PC-9 (cell line): ENCODE measurements around the gene ICE2. TPM values are rescaled to one million over a fixed set of nuclear protein-coding genes. Genes with fewer than 3 reads are reported as not detected.

Source experiments
- BruUV-seq: library from RNA; stranded (reverse); fragments of 400-500 nt; replicated peaks from 2 replicates; lab custom pipeline; 2021; lab: Mats Ljungman, UMichigan
- CTCF ChIA-PET: fragments of 300-600 bp; sonication (Branson Sonifier 250); formaldehyde crosslinking; loops from one replicate; lab custom pipeline; 2022; ENCODE audit warnings: antibody characterized with exemption; lab: Charles Lee
- POLR2A ChIA-PET: fragments of 300-600 bp; sonication (Branson Sonifier 250); formaldehyde crosslinking; loops from one replicate; lab custom pipeline; 2022; ENCODE audit warnings: antibody characterized with exemption; ENCODE audit not compliant: unreplicated experiment; lab: Charles Lee
- DNase-seq, 2 experiments: peaks; one replicate each; pipeline versions ENCODE4 v3.0.0 to v3.0.0-alpha.2; 2015 to 2022; ENCODE audit warnings: mixed read lengths in 1 of 2
- H2AFZ ChIP-seq: fragments of 200-600 bp; sonication (generic); 2 replicates; pipeline ENCODE4 v1.8.1; 2017; ENCODE audit warnings: antibody characterized with exemption
- H3F3A ChIP-seq: fragments of 200-600 bp; sonication (generic); 2 replicates; pipeline ENCODE4 v1.8.1; 2017; ENCODE audit warnings: antibody characterized with exemption, mild to moderate bottlenecking, low read depth; ENCODE audit not compliant: insufficient read depth
- H3K27ac ChIP-seq: fragments of 200-600 bp; sonication (generic); 2 replicates; pipeline ENCODE4 v1.6.1; 2016; ENCODE audit warnings: mixed run types
- H3K27me3 ChIP-seq: fragments of 200-600 bp; sonication (generic); 2 replicates; pipeline ENCODE4 v1.6.1; 2016; ENCODE audit warnings: low read depth, mixed run types; ENCODE audit not compliant: insufficient read depth
- H3K36me3 ChIP-seq: fragments of 200-600 bp; sonication (generic); 2 replicates; pipeline ENCODE4 v1.6.1; 2016; ENCODE audit warnings: low read depth, mixed run types
- H3K4me1 ChIP-seq: fragments of 200-600 bp; sonication (generic); replicated peaks from 2 replicates; pipeline ENCODE4 v1.6.1; 2016; ENCODE audit warnings: mixed run types; ENCODE audit not compliant: insufficient read depth
- H3K4me2 ChIP-seq: fragments of 200-600 bp; sonication (generic); 2 replicates; pipeline ENCODE4 v1.6.1; 2017; ENCODE audit warnings: mixed run types
- H3K4me3 ChIP-seq: fragments of 200-600 bp; sonication (generic); 2 replicates; pipeline ENCODE4 v1.6.1; 2016; ENCODE audit warnings: mixed run types
- H3K79me2 ChIP-seq: fragments of 200-600 bp; sonication (generic); 2 replicates; pipeline ENCODE4 v1.6.1; 2017; ENCODE audit warnings: low read depth, mixed run types
- H3K9me2 ChIP-seq: fragments of 200-600 bp; sonication (generic); 2 replicates; pipeline ENCODE4 v1.8.1; 2017; ENCODE audit warnings: mild to moderate bottlenecking; ENCODE audit not compliant: insufficient read depth
- H3K9me3 ChIP-seq: fragments of 200-600 bp; sonication (generic); 2 replicates; pipeline ENCODE4 v1.8.1; 2016; ENCODE audit warnings: low read depth; ENCODE audit not compliant: insufficient read depth
- H4K20me1 ChIP-seq: fragments of 200-600 bp; sonication (generic); 2 replicates; pipeline ENCODE4 v1.8.1; 2017; ENCODE audit not compliant: insufficient read depth
- EZH2 ChIP-seq: fragments of 200-600 bp; sonication (generic); IDR thresholded peaks from 2 replicates; pipeline ENCODE4 v1.8.0; 2017; ENCODE audit warnings: antibody characterized with exemption, low read depth
- intact Hi-C: fragments of 100-400 bp; cut with micrococcal nuclease; formaldehyde crosslinking; loops from one replicate; pipeline ENCODE4 v1.10.0; 2022; ENCODE audit not compliant: unreplicated experiment
- total RNA-seq: library from RNA; stranded (reverse); gene quantifications from 2 replicates; pipeline ENCODE4 v1.2.3, GENCODE V29; 2021
- TF ChIP-seq, protein P1 (sequence below): fragments of 200-600 bp; sonication (generic); conservative IDR thresholded peaks from 2 replicates; pipeline ENCODE4 v1.6.1; 2017; ENCODE audit warnings: mixed run types, antibody characterized with exemption, mild to moderate bottlenecking, moderate library complexity

The ICE2 gene
- total RNA-seq, 1 experiment from 2014 or later, result 67.5 TPM

DNA sequence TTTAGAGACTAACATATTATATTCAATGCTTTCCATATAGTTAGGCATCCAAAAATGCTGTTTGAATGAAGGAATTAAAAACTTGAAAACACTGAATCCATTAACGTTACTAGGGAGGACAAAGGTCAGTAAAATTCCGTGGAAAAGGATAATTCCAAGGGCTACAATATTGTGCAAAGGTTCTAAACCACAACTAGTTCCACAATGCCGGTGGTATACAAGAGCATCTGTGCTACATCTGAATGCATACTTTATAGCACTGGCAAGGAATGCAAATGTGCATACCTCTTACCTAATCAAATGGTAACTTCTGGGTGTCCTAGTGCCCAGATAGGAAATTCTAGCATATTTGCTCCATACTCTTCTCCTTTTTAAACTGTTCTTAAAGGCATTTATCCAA, 2.2 kb downstream of the ICE2 start:
- ChIA-PET CTCF (no interaction called here), POLR2A (no interaction called here)
- Histone ChIP-seq H3K79me2 (peaks cover 29% of the 10 kb centered on the region), H3K4me1 (peaks cover 25% of the 10 kb centered on the region), H3K9me2 (no peaks in the 10 kb centered on the region), H3K4me3 (peak overlapping the region; percentile 66; the same call in 1 of the 2 replicates), H3K36me3 (no peaks in the 10 kb centered on the region), H3K27ac (no peak overlapping the region), H4K20me1 (no peaks in the 10 kb centered on the region), H3K9me3 (no peaks in the 10 kb centered on the region), H2AFZ (no peak overlapping the region), H3K27me3 (no peaks in the 10 kb centered on the region), H3K4me2 (peak overlapping the region; percentile 95; the same call in 1 of the 2 replicates), H3F3A (no peaks in the 10 kb centered on the region)
- no peak for TF ChIP-seq EZH2
- TF ChIP-seq, protein P1, sequence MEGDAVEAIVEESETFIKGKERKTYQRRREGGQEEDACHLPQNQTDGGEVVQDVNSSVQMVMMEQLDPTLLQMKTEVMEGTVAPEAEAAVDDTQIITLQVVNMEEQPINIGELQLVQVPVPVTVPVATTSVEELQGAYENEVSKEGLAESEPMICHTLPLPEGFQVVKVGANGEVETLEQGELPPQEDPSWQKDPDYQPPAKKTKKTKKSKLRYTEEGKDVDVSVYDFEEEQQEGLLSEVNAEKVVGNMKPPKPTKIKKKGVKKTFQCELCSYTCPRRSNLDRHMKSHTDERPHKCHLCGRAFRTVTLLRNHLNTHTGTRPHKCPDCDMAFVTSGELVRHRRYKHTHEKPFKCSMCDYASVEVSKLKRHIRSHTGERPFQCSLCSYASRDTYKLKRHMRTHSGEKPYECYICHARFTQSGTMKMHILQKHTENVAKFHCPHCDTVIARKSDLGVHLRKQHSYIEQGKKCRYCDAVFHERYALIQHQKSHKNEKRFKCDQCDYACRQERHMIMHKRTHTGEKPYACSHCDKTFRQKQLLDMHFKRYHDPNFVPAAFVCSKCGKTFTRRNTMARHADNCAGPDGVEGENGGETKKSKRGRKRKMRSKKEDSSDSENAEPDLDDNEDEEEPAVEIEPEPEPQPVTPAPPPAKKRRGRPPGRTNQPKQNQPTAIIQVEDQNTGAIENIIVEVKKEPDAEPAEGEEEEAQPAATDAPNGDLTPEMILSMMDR, result no peak
- intact Hi-C loops, result no loop called here
- no peak for DNase-seq
- no TSS peak for BruUV-seq

DNA sequence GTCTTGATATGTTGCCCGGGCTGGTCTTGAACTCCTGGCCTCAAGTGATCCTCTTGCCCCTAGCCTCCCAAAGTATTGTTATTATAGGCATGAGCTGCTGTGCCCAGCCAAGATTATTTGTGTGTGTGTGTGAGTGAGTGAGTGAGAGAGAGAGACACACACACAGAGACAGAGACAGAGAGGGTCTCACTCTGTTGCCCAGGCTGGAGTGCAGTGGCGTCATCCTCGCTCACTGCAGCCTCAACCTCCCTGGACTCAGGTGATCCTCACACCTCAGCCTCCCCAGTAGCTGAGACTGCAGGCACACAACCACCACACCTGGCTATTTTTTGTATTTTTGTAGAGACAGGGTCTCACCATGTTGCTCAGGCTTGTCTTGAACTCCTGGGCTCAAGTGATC, 5.8 kb downstream of the ICE2 start:
- BruUV-seq, result no TSS peak
- TF ChIP-seq EZH2, result no peak
- TF ChIP-seq, protein P1, result no peak
- intact Hi-C loops, result no loop called here
- H3K36me3 ChIP-seq, result 0 out of 2 replicates have a peak, but pooled peaks cover 3% of the 10 kb centered on the region
- no peaks in the 10 kb centered on the region for H3K9me3 ChIP-seq
- POLR2A ChIA-PET, result no interaction called here
- H3K4me3 ChIP-seq, result no peak overlapping the region
- no peak for DNase-seq
- no peak overlapping the region for H2AFZ ChIP-seq
- no peak overlapping the region for H3K27ac ChIP-seq
- no peaks in the 10 kb centered on the region for H3K27me3 ChIP-seq
- peaks cover 24% of the 10 kb centered on the region for H3K79me2 ChIP-seq
- H4K20me1 ChIP-seq, result no peaks in the 10 kb centered on the region
- CTCF ChIA-PET, result no interaction called here
- H3K4me1 ChIP-seq, result peaks cover 28% of the 10 kb centered on the region
- no peaks in the 10 kb centered on the region for H3F3A ChIP-seq
- no peak overlapping the region for H3K4me2 ChIP-seq
- H3K9me2 ChIP-seq, result no peaks in the 10 kb centered on the region

DNA sequence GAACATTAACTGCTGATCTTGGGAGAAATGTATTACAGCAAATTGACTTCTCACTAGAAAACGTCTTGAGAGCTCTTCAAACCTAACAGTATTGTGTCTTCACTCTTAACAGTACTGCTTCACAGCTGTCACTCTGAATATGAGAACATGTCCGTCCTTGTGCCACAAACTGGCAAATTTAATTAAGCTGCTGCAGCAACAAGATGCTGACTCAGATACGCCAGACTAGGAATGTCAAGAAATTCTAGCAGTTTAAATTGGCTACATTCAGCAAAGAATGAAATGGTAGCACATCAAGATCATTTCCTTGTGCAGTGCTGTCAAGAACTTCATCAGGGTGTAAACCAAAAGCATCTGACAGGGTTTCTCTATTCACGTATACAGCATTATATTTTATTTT, 7.6 kb downstream of the ICE2 start:
- H3K9me2 ChIP-seq, result no peaks in the 10 kb centered on the region
- H3K27ac ChIP-seq, result no peak overlapping the region
- peaks cover 11% of the 10 kb centered on the region; the same call in 1 of the 2 replicates for H3K36me3 ChIP-seq
- no peak for DNase-seq
- ChIA-PET POLR2A (interaction anchor here (0.7 to 0.8 kb wide), 2 partner anchors 64 to 150 kb away, joined by 8 to 9 read pairs; no protein-coding TSS in a partner anchor), CTCF (no interaction called here)
- H3K4me1 ChIP-seq, result peaks cover 12% of the 10 kb centered on the region; the same call in 1 of the 2 replicates
- H4K20me1 ChIP-seq, result no peaks in the 10 kb centered on the region
- H3F3A ChIP-seq, result no peaks in the 10 kb centered on the region
- peaks cover 6% of the 10 kb centered on the region; the same call in 1 of the 2 replicates for H3K79me2 ChIP-seq
- no TSS peak for BruUV-seq
- TF ChIP-seq EZH2, result no peak
- TF ChIP-seq, protein P1, result no peak
- no peak overlapping the region for H2AFZ ChIP-seq
- intact Hi-C loops, result no loop called here
- no peak overlapping the region for H3K4me2 ChIP-seq
- H3K9me3 ChIP-seq, result no peaks in the 10 kb centered on the region
- no peaks in the 10 kb centered on the region for H3K27me3 ChIP-seq
- H3K4me3 ChIP-seq, result no peak overlapping the region
